Measurements from ENCODE around the gene CACNB1. TPM values are rescaled to one million over a fixed set of nuclear protein-coding genes. Genes with fewer than 3 reads are reported as not detected.

The CACNB1 gene
- total and polyA plus RNA-seq, 2 of the 13 experiments (the other 11 are each of a cell fraction or from before 2014, with no cell fraction given) = 0.75 to 1.5 TPM

GRCh38 chr17:39205112-39205526, 7.7 kb upstream of the CACNB1 start:
- BruUV-seq (replicated peaks) = no TSS peak
- Histone ChIP-seq H3K27ac (ENCODE audit: extremely low read length, insufficient read depth, low read length) (no peak overlapping the region), H2AFZ (ENCODE audit: low read length) (no peak overlapping the region), H3K36me3 (replicated peaks in 1 of 2; ENCODE audit: control insufficient read depth in 1 of 2, insufficient read depth in 2 of 2, low read length in 2 of 2) (peaks cover 26 to 35% of the 10 kb centered on the region in 2 experiments), H3K4me1 (ENCODE audit: insufficient read depth, low read length) (peaks cover 21% of the 10 kb centered on the region), H3K79me2 (ENCODE audit: insufficient read depth, low read length) (peaks cover 23% of the 10 kb centered on the region), H3K9ac (ENCODE audit: insufficient read depth, low read depth, low read length) (no peak overlapping the region), H4K20me1 (ENCODE audit: insufficient read depth, low read length) (peaks cover 23% of the 10 kb centered on the region), H3K9me3 (ENCODE audit: low read length) (no peaks in the 10 kb centered on the region), H3K4me3 (replicated peaks in 1 of 3; ENCODE audit: insufficient read depth in 1 of 3, low read depth in 2 of 3, low read length in 3 of 3) (no peak overlapping the region), H3K4me2 (ENCODE audit: low read depth, low read length) (no peak overlapping the region), H3K27me3 (ENCODE audit: control insufficient read depth in 1 of 2, insufficient read depth in 2 of 2, low read length in 2 of 2) (peaks cover 6 to 21% of the 10 kb centered on the region in 2 experiments; a peak in 4 of 5 replicates)
- DNase-seq (ENCODE audit: low spot score) (no peak), FAIRE-seq (peak; percentile 4), ATAC-seq (no peak)
- in situ Hi-C loops (cut with HindIII; ENCODE audit: extremely low pct_ligation_motif_present, low pct_unique_long_range_greater_than_20kb) = no loop called here
- ChIA-PET POLR2A (interaction anchor here (0.7 to 3.3 kb wide), 4 partner anchors 33 to 52 kb away, joined by 4 to 24 read pairs (median 6); no protein-coding TSS in a partner anchor), CTCF (ENCODE audit: low intra/inter-chr PET ratio, low total read pairs) (interaction anchor here (1.4 to 4.3 kb wide), 2 partner anchors 26 to 40 kb away, joined by 3 to 35 read pairs; no protein-coding TSS in a partner anchor)
- 88% methylated on average over 3 of the region's 3 CpGs for WGBS (ENCODE audit: low lambda C conversion rate)
- intact Hi-C loops (cut with micrococcal nuclease; ENCODE audit: unreplicated experiment) = no loop called here
- TF ChIP-seq LRRFIP1 (CRISPR knock-in tag; conservative IDR thresholded peaks at IDR 0.05) (no peak), POLR2A (IDR thresholded peaks at IDR 0.05; ENCODE audit: insufficient read depth in 1 of 2, low read depth in 2 of 2, low read length in 2 of 2) (peak; percentile 46 to 64; a peak in 3 of 4 replicates), ZNF362 (CRISPR knock-in tag; IDR thresholded peaks at IDR 0.05; ENCODE audit: borderline replicate concordance) (no peak), KLF16 (CRISPR knock-in tag; IDR thresholded peaks at IDR 0.05) (no peak), REPIN1 (CRISPR knock-in tag; IDR thresholded peaks at IDR 0.05; ENCODE audit: borderline replicate concordance, low read depth) (no peak), HOXA5 (CRISPR knock-in tag; IDR thresholded peaks at IDR 0.05) (no peak), THAP9 (CRISPR knock-in tag; IDR thresholded peaks at IDR 0.05; ENCODE audit: borderline replicate concordance) (no peak), HDAC1 (CRISPR knock-in tag; IDR thresholded peaks at IDR 0.05) (no peak), TOE1 (CRISPR knock-in tag; IDR thresholded peaks at IDR 0.05) (no peak), ZNF761 (CRISPR knock-in tag; conservative IDR thresholded peaks at IDR 0.05) (no peak), ZNF766 (CRISPR knock-in tag; IDR thresholded peaks at IDR 0.05; ENCODE audit: borderline replicate concordance) (no peak), BATF2 (CRISPR knock-in tag; IDR thresholded peaks at IDR 0.05) (no peak), EZH2 (conservative IDR thresholded peaks at IDR 0.05; ENCODE audit: low read depth, low read length) (no peak), ZNF850 (CRISPR knock-in tag; conservative IDR thresholded peaks at IDR 0.05) (no peak), ZNF790 (CRISPR knock-in tag; IDR thresholded peaks at IDR 0.05; ENCODE audit: borderline replicate concordance) (no peak), NFIB (CRISPR knock-in tag; IDR thresholded peaks at IDR 0.05; ENCODE audit: borderline replicate concordance) (no peak), RBFOX2 (IDR thresholded peaks at IDR 0.05; ENCODE audit: low read depth, low read length) (peak; percentile 59; the same call in 1 of the 2 replicates), IRF2 (CRISPR knock-in tag; IDR thresholded peaks at IDR 0.05) (no peak), ERF (CRISPR knock-in tag; IDR thresholded peaks at IDR 0.05) (no peak)
